Tibial nerve (tissue), 4 donors: ENCODE measurements around the gene KIRREL2. TPM values are rescaled to one million over a fixed set of nuclear protein-coding genes. Genes with fewer than 3 reads are reported as not detected.
"Not testable (repeated sequence)": the region's sequence is repeated elsewhere in the genome, so short reads cannot be mapped to it uniquely, and the experiment has no call there.

Experiments
- DNase-seq, 2 donors: peaks; one replicate each; pipeline ENCODE4 v3.0.0-alpha.2; 2019; ENCODE audit warnings: low spot score in 2 of 2
- H3K27ac ChIP-seq, 4 donors: fragments of 200-600 bp; sonication (generic) in 3 of 4; one replicate each; pipeline ENCODE4 v1.5.1; 2017 to 2019; ENCODE audit warnings: mild to moderate bottlenecking in 1 of 4
- H3K27me3 ChIP-seq, 2 donors: fragments of 200-600 bp; sonication (generic) in 1 of 2; one replicate each; pipeline versions ENCODE4 v1.5.1 to v1.6.0; 2017 to 2019
- H3K36me3 ChIP-seq, 3 donors: fragments of 200-600 bp; sonication (generic); one replicate each; pipeline ENCODE4 v1.5.1; 2018 to 2019
- H3K4me1 ChIP-seq, 4 donors: fragments of 200-600 bp; sonication (generic) in 3 of 4; one replicate each; pipeline ENCODE4 v1.5.1; 2017 to 2019
- H3K4me3 ChIP-seq, 4 donors: fragments of 200-600 bp; sonication (generic) in 3 of 4; one replicate each; pipeline ENCODE4 v1.5.1; 2017 to 2019; ENCODE audit warnings: mild to moderate bottlenecking in 1 of 4, moderate library complexity in 1 of 4
- H3K9me3 ChIP-seq, 4 donors: fragments of 200-600 bp; sonication (generic) in 3 of 4; one replicate each; pipeline ENCODE4 v1.5.1; 2017 to 2019
- EP300 ChIP-seq, 2 donors: sonication (generic); formaldehyde crosslinking; IDR thresholded peaks; one replicate each; pipeline ENCODE4 v1.6.1; 2017; ENCODE audit warnings: antibody characterized with exemption in 2 of 2, mild to moderate bottlenecking in 1 of 2
- POLR2A ChIP-seq, 2 donors: fragments of 450-650 bp; IDR thresholded peaks; one replicate each; pipeline ENCODE4 v1.6.1; 2017; ENCODE audit warnings: antibody characterized with exemption in 2 of 2, mild to moderate bottlenecking in 2 of 2, moderate library complexity in 2 of 2
- WGBS, 2 donors: methylation state at CpG; one replicate each; pipeline ENCODE4 v1.1.5; 2018; 5-methylcytosine and 5-hydroxymethylcytosine counted together
- total RNA-seq, 4 donors: library from RNA; depleted of rRNA; stranded (reverse); fragments of >200 nt; gene quantifications; one replicate each; pipeline ENCODE4 v1.1.0, GENCODE V29; 2016
- TF ChIP-seq, protein P1 (sequence below), 5 experiments: fragments of 200-600 bp in 3 of 5; fragments of 450-650 bp in 2 of 5; sonication (generic) in 3 of 5; IDR thresholded peaks; one replicate each; pipeline ENCODE4 v1.5.1; 2016 to 2019; ENCODE audit warnings: antibody characterized with exemption in 5 of 5, mild to moderate bottlenecking in 3 of 5, moderate library complexity in 2 of 5

Gene KIRREL2
- total RNA-seq, 4 donors from 2014 or later = 0.44 TPM; not detected in 3

DNA sequence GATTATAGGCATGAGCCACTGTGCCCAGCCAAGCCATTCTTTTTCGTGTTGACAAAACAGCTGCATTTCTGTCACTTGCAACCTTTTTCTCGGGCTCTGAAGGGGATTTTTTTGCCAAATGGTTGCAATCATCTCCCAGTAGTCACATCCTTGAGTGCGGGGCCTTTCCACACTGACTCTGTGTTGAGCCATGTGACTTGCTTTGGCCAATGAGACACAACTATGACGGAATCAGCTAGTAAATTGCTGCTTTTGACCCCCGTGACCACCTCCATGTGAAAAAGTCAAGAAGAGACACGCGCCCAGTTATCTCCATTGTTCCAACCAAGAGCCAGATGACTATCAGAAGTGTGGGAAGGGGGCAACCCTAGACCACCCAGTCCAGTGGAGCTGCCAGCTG, 22.7 kb upstream of the KIRREL2 start:
- WGBS, 2 donors = 45 to 62% methylated on average over 7 of the region's 7 CpGs
- H3K4me1 ChIP-seq = no peaks in the 10 kb centered on the region
- TF ChIP-seq EP300 (IDR thresholded peaks at IDR 0.05) (no peak), POLR2A (IDR thresholded peaks at IDR 0.05) (no peak)
- TF ChIP-seq, protein P1, sequence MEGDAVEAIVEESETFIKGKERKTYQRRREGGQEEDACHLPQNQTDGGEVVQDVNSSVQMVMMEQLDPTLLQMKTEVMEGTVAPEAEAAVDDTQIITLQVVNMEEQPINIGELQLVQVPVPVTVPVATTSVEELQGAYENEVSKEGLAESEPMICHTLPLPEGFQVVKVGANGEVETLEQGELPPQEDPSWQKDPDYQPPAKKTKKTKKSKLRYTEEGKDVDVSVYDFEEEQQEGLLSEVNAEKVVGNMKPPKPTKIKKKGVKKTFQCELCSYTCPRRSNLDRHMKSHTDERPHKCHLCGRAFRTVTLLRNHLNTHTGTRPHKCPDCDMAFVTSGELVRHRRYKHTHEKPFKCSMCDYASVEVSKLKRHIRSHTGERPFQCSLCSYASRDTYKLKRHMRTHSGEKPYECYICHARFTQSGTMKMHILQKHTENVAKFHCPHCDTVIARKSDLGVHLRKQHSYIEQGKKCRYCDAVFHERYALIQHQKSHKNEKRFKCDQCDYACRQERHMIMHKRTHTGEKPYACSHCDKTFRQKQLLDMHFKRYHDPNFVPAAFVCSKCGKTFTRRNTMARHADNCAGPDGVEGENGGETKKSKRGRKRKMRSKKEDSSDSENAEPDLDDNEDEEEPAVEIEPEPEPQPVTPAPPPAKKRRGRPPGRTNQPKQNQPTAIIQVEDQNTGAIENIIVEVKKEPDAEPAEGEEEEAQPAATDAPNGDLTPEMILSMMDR (IDR thresholded peaks at IDR 0.05) = no peak
- DNase-seq = no peak
- peaks cover 0 to 17% (median 2%) of the 10 kb centered on the region in 4 donors for H3K9me3 ChIP-seq
- H3K36me3 ChIP-seq = no peaks in the 10 kb centered on the region
- H3K27ac ChIP-seq = no peak overlapping the region
- no peak overlapping the region for H3K4me3 ChIP-seq
- peaks cover 0 to 27% of the 10 kb centered on the region in 2 donors for H3K27me3 ChIP-seq

DNA sequence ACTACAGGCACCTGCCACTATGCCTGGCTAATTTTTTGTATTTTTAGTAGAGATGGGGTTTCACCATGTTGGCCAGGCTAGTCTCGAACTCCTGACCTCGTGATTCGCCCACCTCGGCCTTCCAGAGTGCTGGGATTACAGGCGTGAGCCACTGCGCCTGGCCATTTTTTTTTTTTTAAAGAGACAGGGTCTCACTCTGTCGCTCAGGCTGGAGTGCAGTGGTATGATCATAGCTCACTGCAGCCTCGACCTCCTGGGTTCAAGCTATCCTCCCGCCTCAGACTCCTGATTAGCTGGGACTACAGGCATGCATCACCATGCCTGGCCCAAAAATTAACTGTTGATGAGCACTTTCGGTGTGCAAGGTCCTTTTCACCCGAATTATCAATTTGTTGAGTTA, 20.6 kb upstream of the KIRREL2 start:
- 50 to 53% methylated on average over 11 of the region's 11 CpGs for WGBS, 2 donors

DNA sequence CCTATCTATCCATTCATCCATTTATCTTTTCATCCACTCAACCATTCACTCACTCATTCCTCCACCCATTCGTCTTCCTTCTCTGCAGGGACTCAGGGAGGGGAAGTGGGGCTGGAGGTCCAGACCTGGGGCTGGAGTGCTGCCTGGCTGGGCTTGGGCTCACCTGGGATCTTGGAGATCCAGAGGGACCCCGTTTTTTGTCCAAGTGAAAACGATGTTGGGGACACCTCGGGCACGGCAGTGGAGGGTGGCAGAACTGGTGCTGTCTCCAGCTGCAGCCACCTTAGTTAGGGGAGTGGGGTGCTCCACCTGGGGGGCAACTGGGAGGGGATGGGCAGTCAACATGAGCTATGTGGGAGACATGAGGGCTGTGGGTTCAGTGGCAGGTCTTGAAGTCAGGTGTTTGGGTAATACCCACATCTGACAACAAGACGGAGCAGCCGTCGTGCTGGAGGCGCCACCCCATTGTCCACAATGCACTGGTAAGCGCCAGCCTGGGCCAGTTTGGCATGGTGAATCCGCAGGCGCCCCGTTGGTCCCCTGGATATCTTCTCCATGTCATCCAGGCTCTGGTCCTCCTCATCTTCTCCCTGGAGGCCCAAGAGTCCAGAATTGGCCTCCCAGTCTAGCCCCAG, 14.6 kb upstream of the KIRREL2 start:
- 79 to 87% methylated on average over 12 to 13 of the region's 13 CpGs for WGBS, 2 donors
- Histone ChIP-seq H3K9me3 (peaks cover 0 to 50% (median 5%) of the 10 kb centered on the region in 4 donors), H3K36me3 (no peaks in the 10 kb centered on the region), H3K27ac (no peak overlapping the region), H3K4me1 (peaks cover 0 to 22% (median 9%) of the 10 kb centered on the region in 4 donors), H3K27me3 (peaks cover 2 to 41% of the 10 kb centered on the region in 2 donors), H3K4me3 (no peak overlapping the region)
- DNase-seq = no peak
- TF ChIP-seq POLR2A (IDR thresholded peaks at IDR 0.05) (no peak), EP300 (IDR thresholded peaks at IDR 0.05) (no peak)
- TF ChIP-seq, protein P1 (IDR thresholded peaks at IDR 0.05) = no peak

More for the DNA sequence above, 20.6 kb upstream of the KIRREL2 start:
- H3K9me3 ChIP-seq = peaks cover 0 to 36% (median 5%) of the 10 kb centered on the region in 4 donors
- H3K27me3 ChIP-seq = peaks cover 0 to 13% of the 10 kb centered on the region in 2 donors
- H3K4me1 ChIP-seq, H3K36me3 ChIP-seq, H3K4me3 ChIP-seq, DNase-seq, H3K27ac ChIP-seq: not testable (repeated sequence)

DNA sequence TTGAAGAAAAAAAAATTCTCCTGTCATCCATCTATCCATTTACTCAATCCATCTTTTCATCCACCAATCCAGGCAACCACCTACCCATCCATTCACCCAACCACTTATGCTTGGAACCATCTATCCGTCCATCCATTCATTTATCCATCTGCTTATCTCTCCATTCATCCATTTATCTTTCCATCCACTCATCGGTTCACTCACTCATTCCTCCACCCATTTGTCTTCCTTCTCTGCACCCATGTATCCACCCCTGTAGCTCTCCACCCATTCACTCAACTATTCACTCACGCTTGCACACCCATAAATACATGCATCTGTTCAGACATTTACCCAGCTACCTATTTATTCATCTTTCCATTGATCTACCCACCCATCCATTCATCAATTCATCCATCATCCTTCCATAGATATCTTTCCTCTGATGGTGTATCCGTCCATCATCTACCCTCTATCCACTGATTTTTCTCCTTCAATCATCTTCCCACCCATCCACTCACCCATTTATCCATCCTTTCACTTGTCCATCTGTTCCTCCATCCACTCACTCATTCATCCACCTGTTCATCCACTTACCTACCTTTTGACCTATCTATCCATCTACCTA, 13.9 kb upstream of the KIRREL2 start:
- TF ChIP-seq POLR2A (IDR thresholded peaks at IDR 0.05) (no peak), EP300 (IDR thresholded peaks at IDR 0.05) (no peak)
- TF ChIP-seq, protein P1 (IDR thresholded peaks at IDR 0.05) = no peak
- Histone ChIP-seq H3K27me3 (peaks cover 2 to 48% of the 10 kb centered on the region in 2 donors), H3K4me1 (peaks cover 0 to 22% (median 9%) of the 10 kb centered on the region in 4 donors), H3K4me3 (no peak overlapping the region), H3K9me3 (peaks cover 0 to 45% (median 5%) of the 10 kb centered on the region in 4 donors), H3K36me3 (no peaks in the 10 kb centered on the region), H3K27ac (no peak overlapping the region)
- no peak for DNase-seq
- 84 to 89% methylated on average over 4 of the region's 4 CpGs for WGBS, 2 donors

DNA sequence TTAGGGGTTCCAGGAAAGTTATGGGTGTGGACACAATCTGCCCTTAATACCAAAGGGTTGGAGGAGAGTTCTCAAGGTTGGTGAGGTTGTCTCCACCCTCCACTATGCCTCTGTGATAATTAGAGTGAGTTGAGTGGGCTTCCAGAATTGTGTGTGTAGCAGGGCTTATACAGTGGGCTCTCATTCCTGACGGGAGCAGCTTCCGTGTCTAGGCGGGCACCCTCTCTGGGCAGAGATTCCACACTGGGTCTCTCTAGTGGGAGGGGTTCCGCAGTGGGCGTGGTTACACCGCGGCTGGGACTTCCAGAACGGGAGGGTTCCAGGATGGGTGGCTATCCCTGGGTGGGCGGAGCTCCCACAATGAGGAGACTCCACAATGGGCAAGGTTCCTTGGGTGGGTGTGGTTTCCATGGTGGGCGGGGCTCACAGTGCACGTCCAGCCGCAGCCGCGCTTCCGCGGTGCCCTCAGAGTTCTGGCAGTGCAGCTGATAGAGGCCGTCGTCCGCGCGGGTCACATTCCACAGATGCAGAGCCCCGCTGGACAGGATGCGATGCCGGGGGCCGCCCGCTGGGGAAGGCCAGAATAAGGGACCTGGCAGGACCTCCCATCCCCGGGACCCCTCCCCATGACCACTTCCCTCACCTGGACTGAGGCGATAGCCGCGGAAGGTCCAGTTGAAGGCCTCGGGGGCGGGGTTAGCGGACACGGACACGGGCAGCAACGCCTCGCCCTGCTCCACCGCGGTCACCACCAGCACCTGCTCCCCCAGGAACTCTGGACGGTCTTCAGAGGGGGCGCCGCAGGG, 12.8 kb upstream of the KIRREL2 start:
- no peak for TF ChIP-seq EP300 (IDR thresholded peaks at IDR 0.05)
- TF ChIP-seq POLR2A (IDR thresholded peaks at IDR 0.05) = no peak
- TF ChIP-seq, protein P1 (IDR thresholded peaks at IDR 0.05) = no peak
- Histone ChIP-seq H3K27me3 (peaks cover 2 to 59% of the 10 kb centered on the region in 2 donors), H3K4me1 (peaks cover 0 to 22% (median 9%) of the 10 kb centered on the region in 4 donors), H3K4me3 (no peak overlapping the region), H3K9me3 (peaks cover 0 to 34% (median 3%) of the 10 kb centered on the region in 4 donors), H3K27ac (no peak overlapping the region), H3K36me3 (no peaks in the 10 kb centered on the region)
- 6 to 10% methylated on average over 30 to 42 of the region's 42 CpGs for WGBS, 2 donors
- no peak for DNase-seq
